ENCODE results near the gene USP12. TPM values are rescaled to one million over a fixed set of nuclear protein-coding genes. Genes with fewer than 3 reads are reported as not detected.

The USP12 gene
- total and polyA plus RNA-seq, 5 donors = 5.4 to 19.3 (median 17.8) TPM

DNA sequence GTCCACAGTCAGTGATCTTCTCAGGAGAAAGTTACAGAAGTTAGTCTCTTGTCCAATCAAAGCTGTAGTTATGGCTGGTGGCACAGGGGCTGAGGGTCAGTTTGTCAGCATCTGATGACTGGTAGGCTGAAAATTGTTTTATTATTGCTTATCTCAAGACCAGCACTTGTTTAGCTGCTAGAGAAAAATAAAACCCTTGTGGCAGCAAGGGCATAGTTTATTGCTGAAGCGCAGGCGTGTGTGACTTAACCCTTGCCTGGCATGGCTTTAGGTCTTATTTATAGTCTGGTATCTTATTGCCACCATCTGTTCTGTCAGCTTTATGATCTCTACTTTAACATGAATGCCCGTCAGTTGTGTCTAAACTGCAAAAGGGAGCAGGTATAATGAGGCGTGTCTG lies 154.7 kb downstream of the USP12 start:
- H3K27ac ChIP-seq (ENCODE audit: low read length) = no peak overlapping the region
- H3K4me1 ChIP-seq (ENCODE audit: control insufficient read depth, insufficient read depth, low read length) = no peaks in the 10 kb centered on the region
- DNase-seq (no peak), ATAC-seq (no peak)
- H3K4me3 ChIP-seq (ENCODE audit: low read length) = no peak overlapping the region
- 68% methylated on average over 4 of the region's 4 CpGs for WGBS
- no peaks in the 10 kb centered on the region for H3K9me3 ChIP-seq (ENCODE audit: control insufficient read depth, low read length)
- intact Hi-C loops (cut with DNase I) = no loop called here
- no peaks in the 10 kb centered on the region for H3K27me3 ChIP-seq (ENCODE audit: control insufficient read depth, insufficient read depth)

Other genes with a start within 250 kb of the USP12 start
- gene RPL21, start 79.7 kb upstream of the USP12 start, total RNA-seq = 100 to 1,000 TPM; 723 to 895 (median 850) TPM
- gene RPL21, start 79.7 kb upstream of the USP12 start, polyA plus RNA-seq = 662 TPM
- 10 to 100 TPM; 10.5 to 35.8 (median 19.0) TPM for gene RASL11A, start 99.0 kb upstream of the USP12 start, total RNA-seq
- 15.2 TPM for gene RASL11A, start 99.0 kb upstream of the USP12 start, polyA plus RNA-seq